Muscle of leg (tissue), 11 donors: ENCODE data around the gene SORCS3. TPM values are rescaled to one million over a fixed set of nuclear protein-coding genes. Genes with fewer than 3 reads are reported as not detected.
A peak's percentile ranks its signal among the peaks of the same experiment; 100 is the strongest.

Experiments
- DNase-seq: peaks from one replicate; pipeline ENCODE4 v3.0.0; 2013
- H3K27ac ChIP-seq: one replicate; pipeline ENCODE4 v1.5.1; 2013; ENCODE audit warnings: mild to moderate bottlenecking, low read length, control low read depth
- H3K27me3 ChIP-seq: one replicate; pipeline ENCODE4 v1.6.1; 2013; ENCODE audit warnings: low read length; ENCODE audit not compliant: control insufficient read depth, insufficient read depth
- H3K36me3 ChIP-seq: one replicate; pipeline ENCODE4 v1.6.1; 2013; ENCODE audit warnings: low read length; ENCODE audit not compliant: control insufficient read depth, insufficient read depth
- H3K4me1 ChIP-seq: one replicate; pipeline ENCODE4 v1.6.1; 2013; ENCODE audit warnings: low read length; ENCODE audit not compliant: control insufficient read depth, insufficient read depth
- H3K4me3 ChIP-seq: one replicate; pipeline ENCODE4 v1.5.1; 2013; ENCODE audit warnings: low read length, control low read depth
- H3K9me3 ChIP-seq: replicated peaks from 2 replicates; pipeline ENCODE4 v1.6.1; 2013; ENCODE audit warnings: low read depth, low read length; ENCODE audit not compliant: control insufficient read depth
- WGBS: methylation state at CpG from one replicate; pipeline ENCODE4 v1.1.5; 2013; ENCODE audit warnings: missing lambda C conversion rate; ENCODE audit not compliant: insufficient coverage; 5-methylcytosine and 5-hydroxymethylcytosine counted together
- polyA plus RNA-seq, 8 donors: library from polyadenylated mRNA; unstranded; fragments of 120-200 nt; gene quantifications; one replicate each; pipeline versions ENCODE4 v1.2.1 to v1.2.3, GENCODE V29; 2013; ENCODE audit warnings: inconsistent platforms in 1 of 8, low replicate concordance in 1 of 8; ENCODE audit not compliant: insufficient read length in 8 of 8, insufficient read depth in 1 of 8
- total RNA-seq: library from RNA; stranded (reverse); fragments of 120-200 nt; gene quantifications from one replicate; pipeline ENCODE4 v1.2.4, GENCODE V29; 2013

The SORCS3 gene
- total and polyA plus RNA-seq, 9 donors, result 0.03 to 0.36 (median 0.13) TPM; not detected in 1

- peak; percentile 1 for DNase-seq
- no peaks in the 10 kb centered on the region for H3K36me3 ChIP-seq
- no peaks in the 10 kb centered on the region for H3K27me3 ChIP-seq
- no peak overlapping the region for H3K4me3 ChIP-seq
- H3K9me3 ChIP-seq, result no peaks in the 10 kb centered on the region
- no peaks in the 10 kb centered on the region for H3K4me1 ChIP-seq
- WGBS, result no CpG with 5 or more reads among the region's 1 CpG
- no peak overlapping the region for H3K27ac ChIP-seq
These were observed 126.7 kb downstream of the SORCS3 start for GRCh38 chr10:104767745-104768144.

DNA sequence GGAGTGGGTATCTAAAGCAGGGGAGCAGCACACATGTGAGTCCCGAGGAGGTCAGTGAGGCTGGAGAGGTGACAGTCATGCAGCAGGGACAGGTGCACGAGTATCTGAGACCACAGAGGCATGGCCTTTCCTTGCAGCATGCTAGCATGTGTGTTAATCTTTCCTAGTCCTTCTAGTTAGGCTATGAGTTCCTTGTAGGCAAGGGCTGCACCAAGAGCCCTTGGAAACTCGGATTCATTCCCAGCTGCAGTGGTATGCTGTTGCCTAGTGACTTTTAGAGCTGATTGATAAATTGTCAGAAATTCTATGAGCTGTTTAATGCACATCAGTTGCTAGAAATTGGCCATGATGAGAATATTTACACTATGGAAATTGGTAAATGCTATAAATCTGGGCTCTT lies 132.0 kb downstream of the SORCS3 start:
- Histone ChIP-seq H3K36me3 (no peaks in the 10 kb centered on the region), H3K4me1 (no peaks in the 10 kb centered on the region), H3K9me3 (no peaks in the 10 kb centered on the region), H3K27me3 (no peaks in the 10 kb centered on the region), H3K4me3 (no peak overlapping the region), H3K27ac (no peak overlapping the region)
- 55% methylated on average over 3 of the region's 3 CpGs for WGBS
- DNase-seq, result no peak

DNA sequence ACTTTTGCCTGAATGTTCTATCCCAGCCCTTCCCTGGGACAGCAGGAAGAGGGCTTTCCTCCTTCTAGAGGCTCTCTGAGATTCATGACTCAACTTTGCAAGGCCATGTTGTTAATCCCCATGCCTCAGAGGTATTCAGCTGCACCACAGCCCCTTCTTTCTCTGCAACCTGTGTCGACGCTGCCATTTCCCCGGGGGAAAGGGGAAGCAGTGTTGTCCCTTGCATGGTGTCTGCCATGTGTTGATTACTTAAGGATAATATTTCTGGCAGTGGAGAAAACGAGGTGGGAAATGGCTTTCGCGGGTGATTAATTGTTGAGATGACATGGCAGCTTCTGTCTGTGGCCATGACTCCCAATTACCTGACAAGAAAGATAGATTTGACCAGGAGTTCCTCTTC lies 133.1 kb downstream of the SORCS3 start:
- no peak for DNase-seq
- no peaks in the 10 kb centered on the region for H3K9me3 ChIP-seq
- no peaks in the 10 kb centered on the region for H3K4me1 ChIP-seq
- WGBS, result 38% methylated on average over 3 of the region's 6 CpGs
- H3K4me3 ChIP-seq, result no peak overlapping the region
- no peaks in the 10 kb centered on the region for H3K36me3 ChIP-seq
- no peak overlapping the region for H3K27ac ChIP-seq
- H3K27me3 ChIP-seq, result no peaks in the 10 kb centered on the region

- H3K27me3 ChIP-seq, result no peaks in the 10 kb centered on the region
- no peaks in the 10 kb centered on the region for H3K9me3 ChIP-seq
- H3K4me1 ChIP-seq, result no peaks in the 10 kb centered on the region
- H3K36me3 ChIP-seq, result no peaks in the 10 kb centered on the region
- no peak overlapping the region for H3K27ac ChIP-seq
- H3K4me3 ChIP-seq, result no peak overlapping the region
- DNase-seq, result no peak
- 90% methylated on average over 3 of the region's 4 CpGs for WGBS
These were observed 136.2 kb downstream of the SORCS3 start for GRCh38 chr10:104777086-104777799.

- WGBS, result no CpG with 5 or more reads among the region's 3 CpGs
- no peak overlapping the region for H3K4me3 ChIP-seq
- no peaks in the 10 kb centered on the region for H3K27me3 ChIP-seq
- H3K4me1 ChIP-seq, result no peaks in the 10 kb centered on the region
- no peak overlapping the region for H3K27ac ChIP-seq
- no peaks in the 10 kb centered on the region for H3K9me3 ChIP-seq
- H3K36me3 ChIP-seq, result no peaks in the 10 kb centered on the region
- DNase-seq, result no peak
These were observed 137.3 kb downstream of the SORCS3 start for GRCh38 chr10:104778371-104778770.

GRCh38 chr10:104779701-104780100 lies 138.6 kb downstream of the SORCS3 start:
- H3K9me3 ChIP-seq, result no peaks in the 10 kb centered on the region
- H3K27ac ChIP-seq, result no peak overlapping the region
- no peak for DNase-seq
- H3K36me3 ChIP-seq, result no peaks in the 10 kb centered on the region
- H3K27me3 ChIP-seq, result no peaks in the 10 kb centered on the region
- H3K4me1 ChIP-seq, result no peaks in the 10 kb centered on the region
- WGBS, result 83% methylated on average over 7 of the region's 14 CpGs
- H3K4me3 ChIP-seq, result no peak overlapping the region

DNA sequence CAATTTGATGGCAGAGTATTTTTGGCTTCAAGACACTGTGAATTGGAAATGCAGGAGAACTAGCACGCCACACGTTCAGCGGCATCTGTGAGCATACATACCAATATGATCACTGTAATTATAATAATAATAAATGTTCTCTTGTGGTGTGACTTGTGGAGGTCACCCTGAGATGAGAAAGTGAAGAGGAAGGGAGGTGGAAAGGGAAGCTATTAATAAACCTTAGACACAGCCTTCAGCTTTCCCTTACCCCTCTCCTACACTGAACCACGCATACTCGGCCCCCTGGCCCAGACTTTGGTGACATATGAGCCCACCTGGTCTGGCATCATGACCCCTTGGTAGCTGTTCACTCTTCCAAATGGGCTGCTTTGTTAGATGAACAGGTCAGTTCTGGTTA lies 139.1 kb downstream of the SORCS3 start:
- WGBS, result no CpG with 5 or more reads among the region's 5 CpGs
- H3K36me3 ChIP-seq, result no peaks in the 10 kb centered on the region
- H3K4me3 ChIP-seq, result no peak overlapping the region
- H3K4me1 ChIP-seq, result no peaks in the 10 kb centered on the region
- no peak overlapping the region for H3K27ac ChIP-seq
- DNase-seq, result no peak
- no peaks in the 10 kb centered on the region for H3K9me3 ChIP-seq
- H3K27me3 ChIP-seq, result no peaks in the 10 kb centered on the region

DNA sequence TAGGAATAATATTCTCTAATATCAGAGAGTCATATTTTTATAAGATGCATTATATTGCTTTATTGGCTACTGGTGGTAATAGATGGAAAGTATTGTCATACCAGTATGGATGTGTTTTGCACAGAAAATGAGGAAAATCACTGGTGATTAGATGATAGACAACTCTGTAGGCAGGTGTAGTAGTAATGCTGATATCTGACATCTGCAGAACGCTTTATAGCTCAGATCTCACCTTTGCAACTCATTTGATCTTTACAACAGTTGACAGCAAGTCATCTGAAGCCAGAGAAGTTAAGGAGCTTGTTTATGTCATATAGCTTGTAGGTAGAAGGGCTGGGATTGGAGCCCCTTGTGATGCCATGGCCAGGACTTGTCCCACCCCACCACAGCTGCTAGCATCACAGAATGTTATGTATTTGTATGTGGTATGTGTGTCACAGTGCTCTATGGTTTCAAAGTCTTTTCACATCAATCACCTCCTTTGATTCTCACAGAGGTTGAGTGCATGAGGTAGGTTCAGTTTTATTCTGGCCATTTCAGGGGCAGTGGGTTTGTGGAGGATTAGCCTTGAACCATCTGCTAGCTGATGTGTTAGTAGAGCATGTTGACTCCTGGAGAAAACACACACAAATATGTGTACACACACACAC lies 140.0 kb downstream of the SORCS3 start:
- Histone ChIP-seq H3K36me3 (no peaks in the 10 kb centered on the region), H3K27ac (no peak overlapping the region), H3K4me3 (no peak overlapping the region), H3K4me1 (no peaks in the 10 kb centered on the region), H3K27me3 (no peaks in the 10 kb centered on the region), H3K9me3 (no peaks in the 10 kb centered on the region)
- no CpG with 5 or more reads among the region's 1 CpG for WGBS
- no peak for DNase-seq

- no peaks in the 10 kb centered on the region for H3K36me3 ChIP-seq
- no peaks in the 10 kb centered on the region for H3K27me3 ChIP-seq
- H3K27ac ChIP-seq, result no peak overlapping the region
- WGBS, result no CpG with 5 or more reads among the region's 2 CpGs
- no peaks in the 10 kb centered on the region for H3K9me3 ChIP-seq
- no peak overlapping the region for H3K4me3 ChIP-seq
- no peak for DNase-seq
- H3K4me1 ChIP-seq, result no peaks in the 10 kb centered on the region
These were observed 143.4 kb downstream of the SORCS3 start for GRCh38 chr10:104784452-104784851.

DNA sequence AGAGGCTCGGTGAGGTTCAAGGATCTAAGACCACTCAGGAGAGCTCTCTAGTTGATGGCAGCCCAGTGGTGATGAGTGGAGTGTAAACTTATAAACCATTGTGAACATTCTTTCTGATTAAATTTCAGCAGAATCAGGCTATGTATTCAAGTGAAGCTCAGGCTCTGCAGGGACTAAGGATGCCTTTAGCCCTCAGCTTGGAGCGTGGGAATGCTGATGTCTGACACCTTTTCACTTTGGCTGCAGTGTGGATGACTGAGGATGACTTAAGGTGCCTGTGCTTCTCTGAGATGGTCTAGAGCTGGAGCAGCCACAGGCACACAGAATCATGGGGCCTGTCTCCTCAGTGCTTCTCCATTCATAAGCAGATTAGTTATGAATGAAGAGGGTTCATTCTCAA lies 150.4 kb downstream of the SORCS3 start:
- Histone ChIP-seq H3K27ac (no peak overlapping the region), H3K36me3 (no peaks in the 10 kb centered on the region), H3K4me3 (no peak overlapping the region), H3K9me3 (no peaks in the 10 kb centered on the region), H3K27me3 (no peaks in the 10 kb centered on the region), H3K4me1 (no peaks in the 10 kb centered on the region)
- DNase-seq, result no peak
- WGBS, result 55% methylated on average over 2 of the region's 2 CpGs
